Measurements from ENCODE around the gene CACNG7. TPM values are rescaled to one million over a fixed set of nuclear protein-coding genes. Genes with fewer than 3 reads are reported as not detected.
"Not testable (repeated sequence)": the region's sequence is repeated elsewhere in the genome, so short reads cannot be mapped to it uniquely, and the experiment has no call there.

CACNG7 gene
- polyA plus RNA-seq, 1 donor = 0.10 TPM

DNA sequence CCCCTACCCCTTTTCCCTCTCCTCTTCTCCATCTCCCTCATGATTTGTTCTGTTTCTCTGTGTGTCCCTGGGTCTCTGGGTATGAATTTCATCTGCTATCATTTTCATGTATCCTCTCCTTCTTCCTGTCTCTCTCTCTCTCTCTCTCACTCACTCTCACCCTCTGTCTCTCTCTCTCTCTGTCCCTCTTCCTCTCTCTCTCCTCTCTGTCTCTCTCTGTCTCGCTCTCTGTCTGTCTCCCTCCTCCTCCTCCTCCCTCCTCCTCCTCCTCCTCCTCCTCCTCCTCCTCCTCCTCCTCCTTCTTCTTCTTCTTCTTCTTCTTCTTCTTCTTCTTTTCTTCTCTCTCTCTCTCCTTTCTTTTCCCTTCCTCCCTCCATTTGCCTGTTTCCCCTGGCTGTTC, 3.3 kb upstream of the CACNG7 start:
- DNase-seq (ENCODE audit: low read depth) = no peak

- no peak for DNase-seq (ENCODE audit: low read depth)
These were observed 2.6 kb upstream of the CACNG7 start for GRCh38 chr19:53906211-53907192.

DNA sequence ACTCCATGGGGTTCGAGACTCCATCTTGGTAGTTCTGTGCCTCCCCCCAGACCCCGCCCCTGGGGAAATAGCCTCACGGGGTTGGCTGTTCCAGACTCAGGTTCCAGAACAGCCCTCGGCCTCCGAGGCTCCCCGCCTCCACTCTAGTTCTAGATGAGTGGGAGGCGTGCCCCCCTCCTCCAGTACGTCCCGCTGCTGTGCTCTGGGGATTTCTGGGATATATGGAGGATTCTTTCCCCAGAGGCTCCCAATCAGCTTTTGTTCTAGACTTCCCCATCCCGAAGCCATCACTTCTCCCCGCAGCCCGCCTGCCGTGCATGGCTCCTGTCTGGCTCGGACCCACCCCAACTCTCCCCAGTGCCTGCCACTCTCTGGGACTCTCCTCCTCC, 1.9 kb upstream of the CACNG7 start:
- no peak for DNase-seq (ENCODE audit: low read depth)

- no peak for DNase-seq (ENCODE audit: low read depth)
These were observed 1.4 kb upstream of the CACNG7 start for GRCh38 chr19:53907690-53908089.

DNA sequence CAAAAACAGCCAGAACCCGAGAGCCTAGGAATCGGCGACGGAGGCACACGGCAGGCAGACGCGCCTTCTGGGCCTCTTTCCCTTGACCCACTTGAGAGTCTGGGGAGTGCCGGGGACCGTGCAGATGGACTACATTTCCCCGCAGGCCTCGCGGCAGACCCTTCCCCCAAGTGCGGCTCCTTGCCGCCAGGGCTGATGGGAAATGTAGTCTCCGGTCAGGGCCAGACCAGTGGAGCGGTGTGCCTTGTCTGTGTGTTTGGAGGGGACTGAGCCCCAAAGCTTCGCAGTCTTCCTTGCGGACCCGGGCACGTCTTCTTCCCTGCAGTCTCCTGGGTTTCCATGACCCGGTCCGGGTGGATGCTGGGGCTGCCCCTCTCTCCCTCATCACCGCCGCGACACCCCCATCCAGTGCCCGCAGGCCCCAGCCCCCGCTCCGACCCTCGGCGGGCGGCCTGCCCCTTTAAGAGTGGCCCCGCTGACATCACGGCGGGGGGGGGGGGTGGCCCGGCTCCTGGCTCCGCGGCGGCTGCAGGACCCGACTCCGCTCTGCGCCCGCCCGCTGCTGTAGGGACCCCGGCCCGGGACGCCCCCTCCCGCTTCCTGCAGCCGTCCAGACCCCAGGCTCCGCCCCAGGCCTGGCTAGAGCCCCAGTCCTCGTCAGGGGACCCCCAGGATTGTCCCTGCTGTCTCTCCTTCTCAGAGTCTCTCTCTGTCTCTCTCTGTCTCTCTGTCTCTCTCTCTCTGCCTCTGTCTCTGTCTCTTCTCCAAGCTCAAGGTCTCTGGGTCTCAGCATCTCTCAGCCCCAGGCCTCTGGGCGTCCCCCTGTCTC, 758 bp upstream of the CACNG7 start:
- DNase-seq (ENCODE audit: low read depth) = no peak

DNA sequence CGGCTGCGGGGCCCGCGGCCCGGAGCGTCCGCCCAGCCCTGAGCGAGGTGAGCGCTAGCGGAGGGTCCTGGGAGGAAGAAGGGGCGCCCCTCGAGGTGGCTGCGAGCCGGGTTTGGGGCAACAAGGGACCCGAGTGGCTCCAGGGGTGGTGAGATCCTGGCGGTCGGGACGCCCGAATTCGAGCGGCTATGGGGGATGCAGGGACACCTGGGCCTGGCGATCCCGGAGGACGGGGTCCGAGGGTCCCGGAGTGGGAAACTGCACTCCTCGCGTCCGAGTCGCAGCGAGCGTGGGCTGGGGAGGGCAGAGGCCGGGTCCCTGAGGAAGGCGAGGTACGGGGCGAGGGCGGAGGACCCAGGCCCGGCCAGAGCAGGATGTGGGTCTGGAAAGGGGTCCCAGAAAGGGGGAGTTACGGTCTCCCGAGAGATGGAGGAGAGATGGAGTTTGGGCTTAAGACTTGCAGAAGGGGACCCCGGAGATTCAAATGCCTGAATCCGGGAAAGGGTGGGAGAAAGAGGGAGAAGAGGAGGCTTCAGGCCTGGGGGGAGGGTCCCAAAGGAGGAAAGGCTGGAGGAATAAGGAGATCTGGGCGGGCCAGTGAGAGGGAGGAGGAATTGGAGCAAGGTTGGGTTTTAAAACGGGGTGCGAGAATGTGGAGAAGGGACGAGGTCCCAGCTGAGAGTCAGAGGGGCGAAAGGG, 542 bp downstream of the CACNG7 start:
- DNase-seq (ENCODE audit: low read depth) = no peak

- no peak for DNase-seq (ENCODE audit: low read depth)
These were observed 1.1 kb downstream of the CACNG7 start for GRCh38 chr19:53910170-53910518.

- DNase-seq (ENCODE audit: low read depth) = no peak
These were observed 3.6 kb downstream of the CACNG7 start for GRCh38 chr19:53912653-53913052.

- no peak for DNase-seq (ENCODE audit: low read depth)
These were observed 5.9 kb downstream of the CACNG7 start for GRCh38 chr19:53915000-53915399.

DNA sequence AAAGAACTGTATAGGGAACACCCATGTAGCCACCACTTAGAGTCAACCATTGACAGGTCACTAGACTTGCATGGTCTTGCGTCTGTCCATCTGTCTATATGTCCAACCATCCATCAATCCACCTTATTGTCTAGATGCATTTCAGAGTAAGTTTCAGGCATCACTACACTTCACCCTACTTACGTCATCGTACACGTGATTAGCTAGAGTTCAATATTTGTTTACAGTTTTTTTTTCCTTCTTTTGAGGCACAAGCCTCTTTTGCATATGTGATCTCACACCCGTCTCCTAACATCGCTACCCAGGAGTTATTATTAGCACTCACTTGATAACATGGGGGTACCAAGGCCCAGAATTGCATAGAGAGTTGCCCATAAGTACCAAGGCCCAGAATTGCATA, 6.9 kb downstream of the CACNG7 start:
- no peak for DNase-seq (ENCODE audit: low read depth)

- DNase-seq (ENCODE audit: low read depth) = no peak
These were observed 8.3 kb downstream of the CACNG7 start for GRCh38 chr19:53917356-53917755.

- peak; percentile 20 for DNase-seq (ENCODE audit: low read depth)
These were observed 18.7 kb downstream of the CACNG7 start for GRCh38 chr19:53927739-53928138.

DNA sequence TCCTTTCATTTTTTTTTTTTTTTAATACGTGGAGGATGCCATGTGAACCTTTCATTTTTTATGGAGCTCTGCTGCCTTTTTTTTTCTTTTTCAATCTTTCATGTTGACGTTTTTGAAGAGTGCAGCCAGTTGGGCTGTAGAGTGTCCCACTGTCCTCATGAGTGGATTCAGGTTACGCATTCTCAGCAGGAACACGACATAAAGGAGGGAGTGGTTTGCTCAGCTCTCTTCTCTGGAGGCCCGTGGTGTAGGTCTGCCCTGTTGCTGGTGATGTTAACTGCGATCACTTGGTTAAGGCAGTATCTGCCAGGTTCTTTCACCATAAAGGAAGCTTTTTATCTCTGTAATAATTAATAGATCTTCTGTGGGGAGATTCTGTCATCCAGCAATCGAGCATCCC, 27.0 kb downstream of the CACNG7 start:
- DNase-seq (ENCODE audit: low read depth) = no peak

- no peak for DNase-seq (ENCODE audit: low read depth)
These were observed 33.1 kb downstream of the CACNG7 start for GRCh38 chr19:53942001-53942786.

DNA sequence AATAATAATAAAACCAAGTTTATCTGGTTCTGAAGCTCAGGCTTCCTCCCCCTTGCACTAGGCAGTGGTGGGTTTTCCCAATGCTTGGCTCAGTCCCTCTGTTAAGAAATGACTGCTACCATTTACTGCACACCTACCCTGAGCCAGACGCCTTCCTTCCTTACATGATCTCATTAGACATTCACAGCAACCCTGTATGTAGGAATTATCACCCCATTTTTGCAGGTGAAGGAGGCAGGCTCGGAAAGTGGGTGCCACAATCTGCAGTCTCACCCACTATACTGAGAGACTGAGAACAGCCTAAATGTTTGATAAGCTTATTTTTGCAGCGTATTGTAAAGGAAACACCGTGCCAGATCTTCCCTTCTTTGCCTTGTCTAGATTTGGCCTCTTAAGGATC, 35.3 kb downstream of the CACNG7 start:
- DNase-seq (ENCODE audit: low read depth) = no peak

DNA sequence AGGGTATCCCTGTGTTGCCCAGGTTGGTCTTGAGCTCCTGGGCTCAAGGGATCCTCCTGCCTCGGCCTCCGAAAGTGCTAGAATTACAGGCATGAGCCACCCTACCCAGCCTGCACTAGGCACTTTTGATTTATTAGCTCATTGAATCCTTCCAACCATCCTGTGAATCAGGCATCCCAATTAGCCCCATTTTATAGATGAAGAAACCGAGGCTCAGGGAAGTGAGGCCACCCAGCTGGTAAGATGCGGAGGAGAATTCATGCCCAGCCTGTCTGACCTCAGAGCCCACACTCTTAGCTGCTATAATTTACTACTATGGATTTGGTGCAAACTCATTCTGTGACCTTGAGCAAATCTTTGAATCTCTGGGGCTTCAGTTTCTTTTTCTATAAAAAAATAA, 35.9 kb downstream of the CACNG7 start:
- DNase-seq (ENCODE audit: low read depth) = no peak

GRCh38 chr19:53945441-53945840, 36.4 kb downstream of the CACNG7 start:
- DNase-seq (ENCODE audit: low read depth) = no peak

- DNase-seq (ENCODE audit: low read depth) = no peak
These were observed 36.9 kb downstream of the CACNG7 start for GRCh38 chr19:53945998-53946397.

- no peak for DNase-seq (ENCODE audit: low read depth)
These were observed 38.5 kb downstream of the CACNG7 start for GRCh38 chr19:53947624-53948023.

GRCh38 chr19:53948611-53949010, 39.5 kb downstream of the CACNG7 start:
- DNase-seq (ENCODE audit: low read depth) = not testable (repeated sequence)

GRCh38 chr19:53951436-53951835, 42.4 kb downstream of the CACNG7 start:
- no peak for DNase-seq (ENCODE audit: low read depth)

Data from forelimb muscle (tissue), 1 donor.